ENCODE results near the gene SHANK2. TPM values are rescaled to one million over a fixed set of nuclear protein-coding genes. Genes with fewer than 3 reads are reported as not detected.
A peak's percentile ranks its signal among the peaks of the same experiment; 100 is the strongest.

Gene SHANK2
- total RNA-seq, 2 donors from 2014 or later = not detected

- DNase-seq (ENCODE audit: low spot score in 2 of 2) = no peak
- Mint-ChIP-seq H3K36me3 (peaks cover 0 to 5% of the 10 kb centered on the region in 2 donors), H3K9me3 (no peaks in the 10 kb centered on the region), H3K27ac (no peak overlapping the region)
- no peak for ATAC-seq
Measured at GRCh38 chr11:71251151-71251721, 1.1 kb downstream of the SHANK2 start.

DNA sequence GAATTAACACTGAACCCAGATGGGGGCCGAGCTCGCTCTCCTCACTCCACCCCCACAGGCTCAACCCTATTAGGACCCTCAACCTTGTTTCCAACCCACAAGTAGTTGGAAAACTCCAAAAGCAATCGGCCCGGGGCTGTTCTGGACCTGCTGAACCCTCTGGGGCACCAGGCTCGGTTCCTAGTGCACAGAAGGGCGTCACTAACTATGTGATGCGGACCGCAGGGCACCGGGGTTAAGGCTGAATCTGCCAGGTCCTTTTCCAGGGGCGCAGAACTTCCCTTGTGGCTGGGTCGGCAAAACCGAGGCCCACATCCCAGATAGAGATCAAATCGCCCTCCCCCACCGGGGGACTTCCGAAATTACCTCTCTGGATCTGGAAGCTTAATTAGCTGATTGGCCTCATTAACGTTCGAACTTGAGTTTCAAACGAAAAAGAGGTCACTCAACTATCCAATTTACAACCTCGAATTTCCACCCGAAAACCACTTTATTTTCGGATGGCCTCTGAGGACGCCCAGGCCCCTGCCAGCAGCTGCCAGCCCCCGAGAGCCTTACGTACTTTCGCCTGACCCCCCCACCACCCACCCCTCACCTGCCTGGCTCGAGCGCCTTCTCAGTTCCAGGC lies 1.7 kb downstream of the SHANK2 start:
- ATAC-seq = no peak
- DNase-seq (ENCODE audit: low spot score in 2 of 2) = no peak
- no peaks in the 10 kb centered on the region for H3K9me3 Mint-ChIP-seq
- no peak overlapping the region for H3K27ac Mint-ChIP-seq
- peaks cover 0 to 5% of the 10 kb centered on the region in 2 donors for H3K36me3 Mint-ChIP-seq

- DNase-seq (ENCODE audit: low spot score in 2 of 2) = no peak
- ATAC-seq = no peak
- H3K36me3 Mint-ChIP-seq = peaks cover 0 to 5% of the 10 kb centered on the region in 2 donors
- H3K9me3 Mint-ChIP-seq = no peaks in the 10 kb centered on the region
- no peak overlapping the region for H3K27ac Mint-ChIP-seq
Measured at GRCh38 chr11:71249301-71249700, 3.1 kb downstream of the SHANK2 start.

DNA sequence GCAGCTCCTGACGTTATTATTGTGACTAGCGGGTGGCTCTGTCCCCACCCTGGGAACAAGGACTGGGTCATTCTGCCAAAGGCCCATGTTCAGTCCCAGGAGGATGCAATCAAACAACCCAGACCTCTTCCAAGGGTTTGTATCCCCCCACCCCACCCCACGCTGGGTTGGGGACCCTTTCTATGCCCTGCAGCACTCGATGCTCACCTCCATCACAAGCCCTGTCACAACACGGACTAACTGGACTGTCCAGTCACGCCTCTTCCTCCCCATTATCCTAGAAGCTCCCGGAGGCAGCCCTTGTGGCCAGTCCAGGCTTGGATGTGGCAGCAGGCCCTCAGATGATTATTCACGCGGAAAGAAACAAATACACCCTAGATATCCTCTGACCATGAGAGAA lies 3.7 kb downstream of the SHANK2 start:
- H3K27ac Mint-ChIP-seq = no peak overlapping the region
- ATAC-seq = no peak
- H3K9me3 Mint-ChIP-seq = no peaks in the 10 kb centered on the region
- DNase-seq (ENCODE audit: low spot score in 2 of 2) = no peak
- H3K36me3 Mint-ChIP-seq = peaks cover 0 to 5% of the 10 kb centered on the region in 2 donors

- ATAC-seq (no peak), DNase-seq (ENCODE audit: low spot score in 2 of 2) (no peak)
- H3K9me3 Mint-ChIP-seq = no peaks in the 10 kb centered on the region
- no peak overlapping the region for H3K27ac Mint-ChIP-seq
- H3K36me3 Mint-ChIP-seq = peaks cover 0 to 5% of the 10 kb centered on the region in 2 donors
Measured at GRCh38 chr11:71248251-71248570, 4.2 kb downstream of the SHANK2 start.

GRCh38 chr11:71247551-71248250 lies 4.7 kb downstream of the SHANK2 start:
- no peaks in the 10 kb centered on the region for H3K9me3 Mint-ChIP-seq
- DNase-seq (ENCODE audit: low spot score in 2 of 2) = no peak
- H3K27ac Mint-ChIP-seq = no peak overlapping the region
- no peak for ATAC-seq
- H3K36me3 Mint-ChIP-seq = peaks cover 0 to 5% of the 10 kb centered on the region in 2 donors

GRCh38 chr11:71246559-71246958 lies 5.8 kb downstream of the SHANK2 start:
- H3K9me3 Mint-ChIP-seq = no peaks in the 10 kb centered on the region
- DNase-seq (ENCODE audit: low spot score in 2 of 2) (no peak), ATAC-seq (no peak)
- peaks cover 0 to 5% of the 10 kb centered on the region in 2 donors for H3K36me3 Mint-ChIP-seq
- no peak overlapping the region for H3K27ac Mint-ChIP-seq

DNA sequence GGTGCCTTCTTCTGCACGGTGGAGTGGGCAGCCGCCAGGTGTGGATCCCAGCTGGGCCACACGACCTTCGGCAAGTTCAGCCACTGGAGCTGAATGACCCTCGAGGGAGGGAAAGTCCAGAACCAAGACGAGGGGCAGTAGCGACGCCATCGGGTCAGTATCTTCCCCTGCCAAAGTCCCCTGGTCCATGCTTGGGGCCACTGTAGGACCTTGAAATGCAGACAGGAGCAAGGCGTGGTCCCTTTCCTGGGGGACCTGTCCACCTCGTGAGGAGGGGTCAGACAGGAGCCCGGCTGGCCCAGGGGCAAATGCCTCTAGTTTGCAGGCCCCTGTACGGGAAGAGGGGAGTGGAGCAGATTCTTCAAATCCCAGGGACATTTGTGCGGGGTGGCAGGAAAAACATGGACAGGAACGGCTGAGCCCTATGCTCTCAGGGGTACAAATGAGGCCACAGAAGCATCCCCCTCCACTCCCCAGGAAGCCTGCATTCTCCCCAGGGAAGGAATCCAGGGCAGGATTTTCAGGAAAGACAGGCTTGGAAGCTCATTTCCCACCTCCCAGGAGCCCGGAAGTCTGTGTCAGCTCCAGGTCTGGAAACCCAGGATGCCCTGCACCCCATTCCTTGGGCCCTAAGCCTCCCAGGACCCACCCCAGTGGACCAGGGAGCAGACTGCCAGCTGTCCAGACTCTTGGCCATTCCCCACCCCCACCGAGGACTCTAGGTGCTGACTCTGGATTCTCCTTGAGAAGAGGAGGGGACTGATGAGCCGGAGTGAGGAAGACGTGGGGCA lies 6.6 kb downstream of the SHANK2 start:
- Mint-ChIP-seq H3K36me3 (peaks cover 0 to 3% of the 10 kb centered on the region in 2 donors), H3K27ac (no peak overlapping the region), H3K9me3 (no peaks in the 10 kb centered on the region)
- ATAC-seq (no peak), DNase-seq (ENCODE audit: low spot score in 2 of 2) (no peak)

- no peak for ATAC-seq
- Mint-ChIP-seq H3K9me3 (no peaks in the 10 kb centered on the region), H3K36me3 (no peaks in the 10 kb centered on the region), H3K27ac (no peak overlapping the region)
- no peak for DNase-seq (ENCODE audit: low spot score in 2 of 2)
Measured at GRCh38 chr11:71244116-71244810, 8.1 kb downstream of the SHANK2 start.

GRCh38 chr11:71242391-71242790 lies 10.0 kb downstream of the SHANK2 start:
- Mint-ChIP-seq H3K9me3 (no peaks in the 10 kb centered on the region), H3K36me3 (no peaks in the 10 kb centered on the region), H3K27ac (no peak overlapping the region)
- DNase-seq (ENCODE audit: low spot score in 2 of 2) (no peak), ATAC-seq (no peak)

DNA sequence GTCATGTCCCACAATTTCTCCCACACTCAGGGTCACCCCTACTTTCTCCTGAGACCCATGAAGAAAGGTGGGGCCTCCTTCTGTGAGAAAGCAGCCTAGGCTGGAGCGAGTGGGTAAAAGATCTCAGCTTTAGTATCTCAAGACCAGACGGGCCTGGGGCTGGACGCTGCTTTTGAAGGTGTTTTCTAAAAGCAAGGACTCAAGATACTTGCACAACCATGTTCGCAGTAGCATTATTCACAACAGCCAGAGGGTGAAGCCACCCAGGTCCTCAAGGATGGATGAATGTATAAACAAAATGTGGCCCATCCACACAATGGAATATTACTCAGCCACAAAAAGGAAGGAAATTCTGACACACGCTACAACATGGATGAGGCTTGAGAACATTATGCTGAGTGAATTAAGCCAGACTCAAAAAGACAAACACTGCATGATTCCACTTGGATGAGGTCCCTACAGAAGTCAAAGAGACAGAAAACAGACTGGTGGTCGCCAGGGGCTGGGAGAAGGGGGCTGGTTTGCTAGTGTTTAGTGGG lies 10.6 kb downstream of the SHANK2 start:
- H3K9me3 Mint-ChIP-seq = no peaks in the 10 kb centered on the region
- ATAC-seq (no peak), DNase-seq (ENCODE audit: low spot score in 2 of 2) (no peak)
- H3K36me3 Mint-ChIP-seq = no peaks in the 10 kb centered on the region
- no peak overlapping the region for H3K27ac Mint-ChIP-seq

- Mint-ChIP-seq H3K9me3 (no peaks in the 10 kb centered on the region), H3K27ac (no peak overlapping the region), H3K36me3 (no peaks in the 10 kb centered on the region)
- no peak for DNase-seq (ENCODE audit: low spot score in 2 of 2)
- ATAC-seq = no peak
Measured at GRCh38 chr11:71240865-71241691, 11.3 kb downstream of the SHANK2 start.

GRCh38 chr11:71240061-71240690 lies 12.2 kb downstream of the SHANK2 start:
- ATAC-seq = no peak

DNA sequence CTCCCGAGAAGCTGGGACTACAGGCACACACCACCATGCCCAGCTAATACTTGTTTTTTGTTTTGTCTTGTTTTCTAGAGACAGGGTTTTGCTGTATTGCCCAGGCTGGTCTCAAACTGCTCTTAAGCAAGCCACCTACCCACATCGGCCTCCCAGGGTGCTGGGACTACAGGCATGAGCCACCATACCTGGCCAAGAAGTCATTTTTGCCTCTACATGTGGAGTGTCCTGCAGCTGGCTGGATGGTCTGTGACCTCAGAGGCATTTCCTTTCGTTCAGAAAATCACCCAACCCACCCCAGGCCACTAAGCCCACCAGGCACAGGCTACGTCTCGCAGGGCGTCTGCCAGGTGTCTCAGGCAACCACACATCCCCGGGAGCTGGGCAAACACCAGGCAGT lies 12.8 kb downstream of the SHANK2 start:
- no peak for DNase-seq (ENCODE audit: low spot score in 2 of 2)
- no peak for ATAC-seq
- H3K27ac Mint-ChIP-seq = no peak overlapping the region
- H3K9me3 Mint-ChIP-seq = no peaks in the 10 kb centered on the region
- no peaks in the 10 kb centered on the region for H3K36me3 Mint-ChIP-seq

More at GRCh38 chr11:71240061-71240690, 12.2 kb downstream of the SHANK2 start:
- no peak for DNase-seq (ENCODE audit: low spot score in 2 of 2)
- Mint-ChIP-seq H3K27ac (no peak overlapping the region), H3K9me3 (no peaks in the 10 kb centered on the region), H3K36me3 (no peaks in the 10 kb centered on the region)

DNA sequence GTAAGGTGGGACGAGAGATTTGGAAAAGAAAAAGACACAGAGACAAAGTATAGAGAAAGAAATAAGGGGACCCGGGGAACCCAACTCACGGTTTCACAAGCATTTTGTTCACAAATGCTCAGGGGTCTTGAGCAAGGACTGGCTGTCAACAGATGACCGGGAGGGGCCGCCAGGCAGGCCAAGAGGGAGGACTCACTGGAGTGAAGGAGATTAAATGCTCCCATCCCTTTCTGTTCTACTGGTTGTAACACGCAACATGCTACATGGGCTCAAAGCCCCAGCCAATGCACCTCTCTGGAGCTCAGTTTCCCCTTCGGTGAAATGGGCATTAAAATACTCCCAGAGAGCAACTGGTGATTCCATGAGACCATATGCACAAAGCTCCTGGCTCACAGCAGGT lies 13.4 kb downstream of the SHANK2 start:
- H3K9me3 Mint-ChIP-seq = no peaks in the 10 kb centered on the region
- DNase-seq (ENCODE audit: low spot score in 2 of 2) = no peak
- H3K36me3 Mint-ChIP-seq = no peaks in the 10 kb centered on the region
- peak overlapping the region in 1 of 2 donors; percentile 83 for H3K27ac Mint-ChIP-seq
- no peak for ATAC-seq
